Cardiac muscle cell (in vitro differentiated cells and primary cell): ENCODE results near the gene NT5C2. TPM values are rescaled to one million over a fixed set of nuclear protein-coding genes. Genes with fewer than 3 reads are reported as not detected.
A peak's percentile ranks its signal among the peaks of the same experiment; 100 is the strongest.

ENCODE experiments used
- DNase-seq, 2 donors: peaks; one replicate each; pipeline versions ENCODE4 v3.0.0 to v3.0.0-alpha.2; 2010 to 2017; ENCODE audit warnings: low read depth in 1 of 2, low spot score in 1 of 2
- H3K27ac ChIP-seq: fragments of 200-600 bp; sonication (generic); 2 replicates; pipeline ENCODE4 v1.5.1; 2016
- H3K27me3 ChIP-seq: fragments of 200-600 bp; sonication (generic); 2 replicates; pipeline ENCODE4 v1.6.0; 2016; ENCODE audit warnings: control low read depth
- H3K36me3 ChIP-seq: fragments of 200-600 bp; sonication (generic); 2 replicates; pipeline ENCODE4 v1.5.1; 2016; ENCODE audit warnings: control low read depth
- H3K4me1 ChIP-seq: fragments of 200-600 bp; sonication (generic); 2 replicates; pipeline ENCODE4 v1.8.1; 2017; ENCODE audit warnings: low read depth, mild to moderate bottlenecking, mixed run types
- H3K4me3 ChIP-seq: fragments of 200-600 bp; sonication (generic); 2 replicates; pipeline ENCODE4 v1.5.1; 2016; ENCODE audit warnings: mild to moderate bottlenecking
- H3K9me3 ChIP-seq: fragments of 200-600 bp; sonication (generic); 2 replicates; pipeline ENCODE4 v1.5.1; 2017; ENCODE audit warnings: low read depth, mild to moderate bottlenecking, control low read depth
- polyA plus RNA-seq: library from polyadenylated mRNA; unstranded; fragments of >200 nt; fragmentation: Nextera tagmentation; extraction: Ambion mirVana; gene quantifications from 2 replicates; pipeline ENCODE4 v1.2.1, GENCODE V29; 2016
- total RNA-seq: library from RNA; depleted of rRNA; stranded (reverse); fragments of >200 nt; gene quantifications from 2 replicates; pipeline ENCODE4 v1.2.3, GENCODE V29; 2016
- TF ChIP-seq, protein P1 (sequence below): IDR thresholded peaks from 2 replicates; pipeline ENCODE4 v1.5.1; 2012; ENCODE audit warnings: low read depth, mild to moderate bottlenecking, low read length

NT5C2 gene
- total RNA-seq (36.9 and 51.1 TPM in 2 replicates), polyA plus RNA-seq (59.4 and 84.0 TPM in 2 replicates)

DNA sequence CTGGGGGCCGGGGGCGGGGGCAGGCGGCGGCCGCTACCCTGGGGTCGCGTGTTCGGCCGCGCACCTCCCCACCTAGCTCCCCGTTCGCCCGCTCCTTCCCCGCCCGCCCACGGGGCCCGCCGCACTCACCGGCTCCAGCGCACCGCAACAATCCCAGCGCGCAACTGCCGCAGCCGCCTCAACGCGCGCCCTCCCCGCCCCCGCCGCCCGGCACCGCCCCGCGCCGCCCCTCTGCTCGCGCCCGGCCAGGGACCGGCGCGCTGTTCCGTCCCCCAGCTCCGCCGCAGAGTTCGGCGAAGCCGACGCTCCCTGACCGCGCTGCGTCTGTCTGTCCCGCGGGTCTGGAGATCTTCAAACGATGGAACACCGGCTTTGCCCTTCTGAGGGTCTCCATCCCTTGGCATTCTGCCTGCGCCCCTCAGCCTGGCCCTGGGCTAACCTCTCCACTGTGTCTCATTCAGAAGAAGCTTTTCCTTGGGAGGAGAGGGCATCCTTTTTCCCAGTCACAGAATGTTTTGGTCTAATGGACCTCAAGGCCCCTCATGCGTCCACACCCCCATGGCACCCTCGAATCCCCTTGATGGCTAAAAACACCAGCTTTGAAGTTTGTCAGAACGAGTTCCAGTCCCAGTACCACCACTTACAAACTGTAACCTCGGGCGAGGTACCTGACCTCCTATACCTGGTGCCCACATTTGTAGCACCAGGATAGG, at the start of gene NT5C2:
Gene NT5C2 (minus strand): TSS at position 166 of the 713 bp plus-strand sequence. CDS start 18,314 bp downstream, outside the sequence.
- Histone ChIP-seq H3K4me1 (peaks cover 18% of the 10 kb centered on the region), H3K4me3 (peak within 1 kb of the TSS; percentile 66), H3K27me3 (no peaks in the 10 kb centered on the region), H3K9me3 (no peaks in the 10 kb centered on the region), H3K36me3 (no peaks in the 10 kb centered on the region), H3K27ac (peak within 1 kb of the TSS; percentile 97)
- TF ChIP-seq, protein P1, sequence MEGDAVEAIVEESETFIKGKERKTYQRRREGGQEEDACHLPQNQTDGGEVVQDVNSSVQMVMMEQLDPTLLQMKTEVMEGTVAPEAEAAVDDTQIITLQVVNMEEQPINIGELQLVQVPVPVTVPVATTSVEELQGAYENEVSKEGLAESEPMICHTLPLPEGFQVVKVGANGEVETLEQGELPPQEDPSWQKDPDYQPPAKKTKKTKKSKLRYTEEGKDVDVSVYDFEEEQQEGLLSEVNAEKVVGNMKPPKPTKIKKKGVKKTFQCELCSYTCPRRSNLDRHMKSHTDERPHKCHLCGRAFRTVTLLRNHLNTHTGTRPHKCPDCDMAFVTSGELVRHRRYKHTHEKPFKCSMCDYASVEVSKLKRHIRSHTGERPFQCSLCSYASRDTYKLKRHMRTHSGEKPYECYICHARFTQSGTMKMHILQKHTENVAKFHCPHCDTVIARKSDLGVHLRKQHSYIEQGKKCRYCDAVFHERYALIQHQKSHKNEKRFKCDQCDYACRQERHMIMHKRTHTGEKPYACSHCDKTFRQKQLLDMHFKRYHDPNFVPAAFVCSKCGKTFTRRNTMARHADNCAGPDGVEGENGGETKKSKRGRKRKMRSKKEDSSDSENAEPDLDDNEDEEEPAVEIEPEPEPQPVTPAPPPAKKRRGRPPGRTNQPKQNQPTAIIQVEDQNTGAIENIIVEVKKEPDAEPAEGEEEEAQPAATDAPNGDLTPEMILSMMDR: no peak
- peak; percentile 86 to 90 for DNase-seq

DNA sequence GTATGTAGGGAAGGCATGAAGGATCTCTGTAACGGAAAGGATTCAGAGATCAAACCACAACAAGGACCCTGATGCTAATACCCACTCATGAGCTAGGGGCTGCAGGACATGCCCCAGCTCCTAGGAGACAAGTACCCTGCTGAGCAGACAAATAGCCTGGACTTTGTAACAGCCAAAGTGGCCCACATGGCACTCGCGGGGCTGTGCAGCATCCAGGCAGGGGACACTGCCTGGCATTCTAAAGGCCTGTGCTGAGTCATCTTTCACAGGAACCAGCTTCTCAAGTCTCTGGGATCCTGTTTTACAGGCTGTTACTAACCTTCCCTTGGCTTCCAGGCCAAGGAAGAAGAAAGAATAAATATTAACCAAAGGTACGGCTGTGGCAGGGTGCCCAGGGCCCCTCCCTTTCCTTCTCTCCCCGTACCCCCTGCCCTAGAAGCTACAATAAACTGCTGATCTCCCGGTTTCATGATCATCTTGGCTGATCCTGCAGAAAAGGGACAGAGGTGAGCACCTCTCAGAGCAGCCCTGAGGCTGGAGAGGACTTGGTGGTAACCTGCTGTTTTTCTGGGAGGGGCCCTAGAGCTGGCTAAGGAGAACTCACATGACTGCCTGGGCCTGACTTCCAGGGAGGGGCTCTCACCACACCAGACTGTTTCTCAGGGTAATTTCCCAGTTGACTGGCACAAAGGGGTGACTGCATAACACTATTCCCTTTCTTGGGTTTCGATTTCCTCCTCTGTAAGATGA, 48.4 kb upstream of the NT5C2 start:
- DNase-seq: peak in 1 of 2 donors; percentile 37
- H3K27me3 ChIP-seq: no peaks in the 10 kb centered on the region
- no peak overlapping the region for H3K27ac ChIP-seq
- no peaks in the 10 kb centered on the region for H3K36me3 ChIP-seq
- TF ChIP-seq, protein P1: no peak
- H3K4me1 ChIP-seq: no peaks in the 10 kb centered on the region
- no peaks in the 10 kb centered on the region for H3K9me3 ChIP-seq
- H3K4me3 ChIP-seq: no peak overlapping the region

DNA sequence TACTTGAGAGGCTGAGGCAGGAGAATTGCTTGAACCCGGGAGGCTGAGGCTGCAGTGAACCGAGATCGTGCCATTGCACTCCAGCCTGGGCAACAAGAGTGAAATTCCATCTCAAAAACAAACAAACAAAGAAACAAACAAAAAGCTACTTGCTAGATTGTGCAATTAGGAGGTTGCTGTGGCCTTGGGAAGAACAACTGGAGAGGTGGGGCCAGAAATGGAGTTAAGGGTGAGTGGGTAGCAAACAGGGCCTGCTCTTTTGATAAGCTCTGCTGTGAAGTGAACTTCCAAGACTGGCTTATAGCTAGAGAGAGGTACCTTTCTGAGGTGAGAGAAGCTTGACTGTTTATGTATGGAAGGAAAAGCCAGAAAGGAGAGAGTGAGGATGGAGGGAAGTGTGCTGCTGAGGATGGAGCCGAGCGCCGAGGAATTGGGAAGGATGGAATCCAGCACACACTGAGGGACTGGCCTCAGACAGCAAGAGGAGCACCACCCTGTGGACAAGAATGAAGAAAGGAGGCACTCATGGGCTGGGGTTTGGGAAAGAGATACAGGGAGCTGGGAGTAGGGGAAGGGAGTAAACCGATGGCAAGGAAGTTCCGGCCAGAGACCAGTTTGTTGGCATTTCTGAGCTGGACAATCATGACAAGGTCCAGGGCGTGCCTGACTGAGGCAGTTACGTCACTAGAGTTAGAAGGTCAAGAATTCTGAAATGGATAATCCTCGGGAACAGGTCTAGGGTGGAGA, 45.6 kb upstream of the NT5C2 start:
- H3K27ac ChIP-seq: no peak overlapping the region
- no peak overlapping the region for H3K4me3 ChIP-seq
- H3K36me3 ChIP-seq: no peaks in the 10 kb centered on the region
- TF ChIP-seq, protein P1: peak; percentile 69
- no peaks in the 10 kb centered on the region for H3K9me3 ChIP-seq
- DNase-seq: peak; percentile 42 to 83
- H3K27me3 ChIP-seq: no peaks in the 10 kb centered on the region
- H3K4me1 ChIP-seq: no peaks in the 10 kb centered on the region

DNA sequence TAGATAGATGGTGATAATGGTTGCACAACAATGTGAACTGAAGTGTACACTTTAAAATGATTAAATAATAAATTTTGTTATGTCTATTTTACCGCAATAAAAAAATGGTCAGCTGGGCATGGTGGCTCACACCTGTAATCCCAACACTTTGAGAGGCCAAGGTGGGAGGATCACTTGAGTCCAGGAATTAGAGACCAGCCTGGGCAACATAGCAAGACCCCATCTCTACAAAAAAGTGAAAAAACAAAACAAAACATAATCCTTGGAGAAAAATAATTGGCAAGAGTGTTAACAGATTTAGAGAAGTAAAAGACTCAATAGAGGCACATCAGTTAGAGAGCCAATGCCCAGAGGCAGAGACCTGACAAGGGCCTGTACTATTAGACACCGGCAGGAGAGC, 42.7 kb upstream of the NT5C2 start:
- Histone ChIP-seq H3K9me3 (no peaks in the 10 kb centered on the region), H3K4me3 (no peak overlapping the region), H3K27me3 (no peaks in the 10 kb centered on the region), H3K36me3 (no peaks in the 10 kb centered on the region), H3K4me1 (peaks cover 11% of the 10 kb centered on the region), H3K27ac (no peak overlapping the region)
- no peak for DNase-seq
- TF ChIP-seq, protein P1: no peak

DNA sequence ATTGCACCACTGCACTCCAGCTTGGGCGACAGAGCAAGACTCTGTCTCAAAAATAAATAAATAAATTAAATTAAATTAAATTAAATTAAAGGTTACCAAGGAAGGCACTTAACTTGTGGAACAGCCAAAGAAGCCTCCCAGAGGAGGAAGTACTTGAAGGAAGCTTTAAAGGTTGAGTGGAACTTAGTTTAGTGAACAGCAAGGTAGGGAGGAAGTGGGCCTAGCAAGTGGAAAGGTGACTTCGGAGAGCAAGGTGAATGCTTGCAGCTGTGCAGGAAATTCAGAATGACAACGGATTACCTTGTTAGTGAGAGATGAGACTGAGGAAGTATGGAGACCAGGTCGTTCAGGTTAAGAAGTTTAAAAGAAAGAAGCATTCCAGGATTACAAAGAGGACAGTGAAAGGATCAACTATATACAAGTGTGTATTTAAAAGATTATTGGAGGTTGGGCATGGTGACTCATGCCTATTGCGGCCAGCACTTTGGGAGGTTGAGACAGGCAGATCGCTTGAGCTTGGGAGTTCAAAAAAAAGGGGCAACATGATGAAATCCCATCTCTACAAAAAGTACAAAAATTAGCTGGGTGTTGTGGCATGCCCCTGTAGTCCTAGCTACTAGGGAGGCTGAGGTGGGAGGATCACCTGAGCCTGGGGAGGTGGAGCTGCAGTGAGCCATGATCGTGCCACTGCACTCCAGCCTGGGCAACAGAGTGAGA, 39.9 kb upstream of the NT5C2 start:
- H3K36me3 ChIP-seq: no peaks in the 10 kb centered on the region
- no peaks in the 10 kb centered on the region for H3K9me3 ChIP-seq
- H3K4me3 ChIP-seq: no peak overlapping the region
- TF ChIP-seq, protein P1: no peak
- H3K4me1 ChIP-seq: peaks cover 23% of the 10 kb centered on the region
- no peaks in the 10 kb centered on the region for H3K27me3 ChIP-seq
- peak in 1 of 2 donors; percentile 83 for DNase-seq
- peak overlapping the region; percentile 99 for H3K27ac ChIP-seq
